Measurements from ENCODE around the gene PCBD2. TPM values are rescaled to one million over a fixed set of nuclear protein-coding genes. Genes with fewer than 3 reads are reported as not detected.

Gene PCBD2
- 2.6 and 6.1 TPM in 2 replicates for total RNA-seq

DNA sequence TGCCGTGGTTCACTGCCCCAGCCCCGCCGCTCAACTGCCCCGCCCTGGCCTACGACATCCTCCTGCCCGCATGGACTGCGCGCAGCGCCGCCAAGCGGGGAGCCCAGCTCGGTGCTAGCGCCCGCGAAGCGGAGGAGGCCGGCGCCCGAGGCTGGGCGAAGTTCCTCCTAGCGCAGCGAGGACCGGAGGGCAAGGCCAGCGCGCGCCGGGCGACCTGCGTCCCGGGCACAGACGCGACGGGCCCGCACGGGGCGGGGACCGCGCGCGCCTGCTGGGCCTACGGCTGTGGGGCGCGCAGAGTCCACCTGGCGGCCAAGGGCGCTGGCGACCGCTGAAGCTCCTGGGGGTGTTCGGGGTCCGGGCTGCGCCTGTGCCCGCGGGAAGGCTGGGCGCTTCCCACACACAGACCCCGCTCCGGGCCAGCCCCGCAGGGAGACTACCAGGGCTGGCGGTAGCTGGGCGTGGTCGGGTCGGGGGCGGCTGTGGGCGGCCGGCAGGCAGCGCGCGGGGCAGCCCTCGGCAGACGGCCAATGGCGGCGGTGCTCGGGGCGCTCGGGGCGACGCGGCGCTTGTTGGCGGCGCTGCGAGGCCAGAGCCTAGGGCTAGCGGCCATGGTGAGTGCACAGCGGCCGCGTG is at the start of gene PCBD2:
PCBD2 (plus strand) TSS at position 522 of the 636 bp plus-strand sequence; CDS start at position 531, 9 bp downstream.

DNA sequence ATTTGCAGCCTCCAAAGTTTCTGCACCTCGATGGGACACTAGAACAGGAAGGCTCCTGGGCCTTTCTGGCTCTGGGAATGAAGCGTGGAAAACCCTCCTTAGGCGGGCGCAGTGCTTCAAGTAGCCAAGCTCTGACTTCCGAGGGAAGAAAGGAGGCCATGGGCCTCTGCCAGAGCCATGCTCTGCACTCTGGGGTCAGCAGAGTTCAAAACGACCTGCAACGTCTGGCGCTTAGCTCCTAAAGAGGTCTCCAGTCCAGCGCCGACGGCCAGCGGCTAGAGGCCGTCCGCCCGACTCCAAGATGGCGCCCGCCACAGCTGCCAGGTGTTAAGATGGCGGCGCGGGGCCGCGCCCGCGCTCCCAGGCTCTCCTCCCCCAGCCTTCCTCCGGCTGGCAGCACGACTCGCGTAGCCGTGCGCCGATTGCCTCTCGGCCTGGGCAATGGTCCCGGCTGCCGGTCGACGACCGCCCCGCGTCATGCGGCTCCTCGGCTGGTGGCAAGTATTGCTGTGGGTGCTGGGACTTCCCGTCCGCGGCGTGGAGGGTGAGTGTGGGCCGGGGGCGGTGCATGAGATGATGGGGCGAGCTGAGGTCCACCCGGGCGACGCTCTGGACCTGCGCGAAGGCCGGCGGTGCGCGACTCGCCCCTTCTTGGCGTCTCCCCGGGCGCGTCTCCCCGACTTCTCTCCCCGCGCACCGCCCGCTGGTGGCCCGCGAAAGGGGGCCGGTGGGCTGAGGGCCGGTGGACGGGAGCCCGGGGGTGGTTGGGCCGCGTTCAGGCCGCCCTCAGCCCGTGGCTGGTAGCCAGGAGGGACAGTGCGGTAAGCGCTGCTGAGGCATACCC is 30.7 kb upstream of the PCBD2 start, which contains the start of gene TXNDC15:
TXNDC15 (plus strand) TSS at position 385 of the 844 bp plus-strand sequence; CDS start at position 442, 57 bp downstream.

DNA sequence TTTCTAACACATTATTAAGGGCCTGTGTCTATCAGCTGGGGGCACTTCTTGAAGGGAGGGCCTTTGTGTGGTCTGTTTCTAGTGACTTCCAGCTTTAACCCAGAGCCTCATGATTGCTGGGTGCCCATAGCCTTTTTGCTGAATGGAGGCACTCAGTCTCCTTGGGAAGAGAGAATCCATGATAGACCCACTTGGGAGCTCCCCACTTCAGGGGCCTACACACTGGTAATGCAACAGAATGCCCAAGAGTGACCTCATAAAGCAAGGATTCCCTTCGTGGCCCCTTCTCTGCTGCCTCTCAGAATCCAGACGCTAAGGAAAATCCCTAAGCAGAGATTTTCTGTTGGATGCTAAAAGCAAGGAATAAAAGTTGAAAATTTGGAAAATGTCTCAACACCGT is 62.7 kb downstream of the PCBD2 start, which contains the start of gene CATSPER3:
CATSPER3 (plus strand) TSS at position 301 of the 400 bp plus-strand sequence; CDS start at position 386, 85 bp downstream.

Other genes starting within 250 kb of the PCBD2 start
- gene CAMLG, start 166.6 kb upstream of the PCBD2 start, total RNA-seq = 16.8 and 24.8 TPM in 2 replicates
- 25.2 and 27.1 TPM in 2 replicates for gene DDX46, start 146.4 kb upstream of the PCBD2 start, total RNA-seq
- gene C5orf24, start 59.2 kb upstream of the PCBD2 start, total RNA-seq = 18.2 and 24.5 TPM in 2 replicates
- 23.5 and 26.0 TPM in 2 replicates for gene TXNDC15, start 30.8 kb upstream of the PCBD2 start, total RNA-seq
- 0.07 TPM in 1 of 2 replicates, not detected in the other for gene CATSPER3, start 62.8 kb downstream of the PCBD2 start, total RNA-seq
- gene PITX1, start 129.1 kb downstream of the PCBD2 start, total RNA-seq = 151 and 181 TPM in 2 replicates

All from airway epithelial cell (primary cell).